ENCODE measurements around the gene SLX9. TPM values are rescaled to one million over a fixed set of nuclear protein-coding genes. Genes with fewer than 3 reads are reported as not detected.

Gene SLX9
- 10 to 100 TPM; 17.8 to 46.4 (median 20.6) TPM for total RNA-seq
- polyA plus RNA-seq = 10 to 100 TPM; 13.2 to 14.9 TPM
- total RNA-seq = 7.3 reads per million, percentile 30 among the genes with 10 or more reads in this experiment

GRCh38 chr21:44939532-44940115 lies at the start of gene SLX9:
TSS of gene SLX9 (plus strand) at chr21:44940029. CDS start at chr21:44940058, 29 bp downstream.
- H3K4me1 Mint-ChIP-seq = peaks cover 30 to 55% (median 45%) of the 10 kb centered on the region in 7 donors
- intact Hi-C loops (cut with micrococcal nuclease) = loop anchor here (1.0 to 10.0 kb wide), 5 partner anchors 12 to 925 kb away; partner anchors contain the start of gene TRAPPC10 (in 1 of the 2)
- CTCF ChIA-PET = interaction anchor here (0.6 to 1.0 kb wide), 2 partner anchors 10 to 111 kb away, joined by 3 to 4 read pairs; no protein-coding TSS in a partner anchor

DNA sequence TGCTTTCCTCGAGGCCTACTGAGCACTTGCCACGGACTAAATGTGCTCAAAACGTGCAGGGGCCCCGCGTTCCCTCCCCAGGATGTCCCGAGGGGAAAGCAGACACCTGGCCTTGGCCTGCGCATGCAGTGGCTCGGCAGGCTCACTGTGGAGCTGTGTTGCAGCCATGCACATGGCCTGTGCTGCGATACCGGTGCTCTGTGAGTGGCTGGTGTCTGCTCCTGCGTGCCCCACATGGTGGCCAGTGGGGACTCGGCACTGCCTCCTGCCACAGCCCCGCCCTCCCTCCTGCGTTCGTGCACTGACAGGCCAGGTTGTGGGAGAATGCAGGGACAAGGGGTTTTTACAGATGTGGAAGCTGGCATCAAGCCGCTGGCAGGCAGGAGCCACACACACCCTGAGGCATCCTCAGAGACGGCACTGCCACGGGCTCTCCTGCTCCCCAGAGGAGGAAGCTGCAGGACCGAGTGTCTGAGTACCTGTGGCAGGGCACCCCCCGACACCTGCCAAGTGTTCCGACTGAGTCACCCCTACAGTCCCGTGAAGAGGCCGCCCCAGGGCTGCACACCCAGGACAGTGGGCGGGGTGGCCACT lies 49.4 kb upstream of the SLX9 start:
- H3K27ac Mint-ChIP-seq = peak overlapping the region in 4 of 9 donors; percentile 53 to 89 (median 64)
- Histone ChIP-seq H3K4me1 (ENCODE audit: control insufficient read depth in 2 of 2, insufficient read depth in 2 of 2, low read length in 2 of 2) (peaks cover 7 to 11% of the 10 kb centered on the region in 2 donors), H3K27me3 (ENCODE audit: control insufficient read depth in 2 of 2, insufficient read depth in 2 of 2, low read length in 2 of 2) (no peaks in the 10 kb centered on the region), H3K4me3 (ENCODE audit: low read length) (no peak overlapping the region), H3K9me3 (ENCODE audit: control insufficient read depth in 2 of 3, low read length in 3 of 3) (no peaks in the 10 kb centered on the region), H3K27ac (ENCODE audit: low read depth, low read length) (no peak overlapping the region), H3K36me3 (ENCODE audit: control insufficient read depth in 2 of 3, insufficient read depth in 3 of 3, low read length in 3 of 3) (peaks cover 0 to 93% (median 27%) of the 10 kb centered on the region in 3 experiments)
- intact Hi-C loops (cut with micrococcal nuclease) = loop anchor here in 1 of 2 donors (5.0 kb wide), 1 partner anchor 88 kb away; the partner anchor contains the start of gene UBE2G2
- H3K27me3 Mint-ChIP-seq = no peaks in the 10 kb centered on the region
- ATAC-seq = no peak
- CTCF ChIA-PET = interaction anchor here (8.4 kb wide), 1 partner anchor 43 kb away, joined by 95 read pairs; no protein-coding TSS in a partner anchor
- H3K4me3 Mint-ChIP-seq = no peak overlapping the region
- peaks cover 0 to 16% (median 5%) of the 10 kb centered on the region in 5 donors for H3K36me3 Mint-ChIP-seq
- H3K9me3 Mint-ChIP-seq = no peaks in the 10 kb centered on the region
- POLR2A ChIA-PET = interaction anchor here (1.6 to 9.2 kb wide), 3 partner anchors 9 to 39 kb away, joined by 6 to 104 read pairs (median 7); no protein-coding TSS in a partner anchor
- no peak for DNase-seq
- peaks cover 13 to 18% (median 16%) of the 10 kb centered on the region in 7 donors for H3K4me1 Mint-ChIP-seq

More at GRCh38 chr21:44939532-44940115, at the start of gene SLX9:
- peaks cover 0 to 18% (median 10%) of the 10 kb centered on the region in 3 experiments for H3K36me3 ChIP-seq (ENCODE audit: control insufficient read depth in 2 of 3, insufficient read depth in 3 of 3, low read length in 3 of 3)
- peak within 1 kb of the TSS; percentile 80 for H3K27ac ChIP-seq (ENCODE audit: low read depth, low read length)
- Mint-ChIP-seq H3K27me3 (no peaks in the 10 kb centered on the region), H3K4me3 (peak within 1 kb of the TSS; percentile 87 to 95 (median 91)), H3K27ac (peak within 1 kb of the TSS; percentile 82 to 96 (median 87)), H3K36me3 (peaks cover 0 to 7% (median 0%) of the 10 kb centered on the region in 5 donors), H3K9me3 (no peaks in the 10 kb centered on the region)
- H3K27me3 ChIP-seq (ENCODE audit: control insufficient read depth in 2 of 2, insufficient read depth in 2 of 2, low read length in 2 of 2) = no peaks in the 10 kb centered on the region
- H3K4me3 ChIP-seq (ENCODE audit: low read length) = peak within 1 kb of the TSS; percentile 83
- DNase-seq = peak; percentile 70 to 88 (median 79)
- POLR2A ChIA-PET = interaction anchor here (0.6 to 2.4 kb wide), 8 partner anchors 12 to 657 kb away, joined by 3 to 10 read pairs (median 5); partner anchors contain the start of genes PTTG1IP and UBE2G2
- no peaks in the 10 kb centered on the region for H3K9me3 ChIP-seq (ENCODE audit: control insufficient read depth in 2 of 3, low read length in 3 of 3)
- H3K4me1 ChIP-seq (ENCODE audit: control insufficient read depth in 2 of 2, insufficient read depth in 2 of 2, low read length in 2 of 2) = peaks cover 22 to 34% of the 10 kb centered on the region in 2 donors
- peak; percentile 94 for ATAC-seq

DNA sequence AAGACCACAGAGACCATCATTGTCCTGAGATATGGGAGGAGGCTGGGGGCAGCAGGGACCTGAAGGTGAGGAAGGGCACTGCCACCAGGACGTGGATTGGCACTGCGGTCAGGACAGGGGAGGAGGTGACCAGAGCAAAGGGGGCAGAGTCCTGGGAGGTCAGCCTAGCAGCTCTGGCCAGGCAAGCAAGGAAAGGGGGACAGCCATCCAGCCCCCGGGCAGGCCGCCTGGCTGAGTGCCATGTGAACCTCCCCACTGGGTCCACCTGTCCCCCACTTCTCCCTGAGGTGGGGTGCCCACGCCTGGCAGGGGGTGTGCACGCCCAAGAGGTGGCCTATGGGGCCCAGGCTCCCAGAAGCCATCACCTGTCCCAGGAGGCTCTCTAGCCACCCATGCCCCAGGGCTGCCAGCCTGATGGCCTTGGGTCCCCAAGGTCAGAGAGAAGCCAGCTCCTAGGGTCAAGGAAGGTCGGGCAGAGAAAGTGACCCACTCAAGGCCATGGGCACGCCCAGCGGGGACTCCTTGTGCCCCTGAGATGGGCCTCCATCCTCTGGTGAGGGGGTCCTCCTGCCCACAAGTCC lies 48.8 kb upstream of the SLX9 start:
- H3K4me3 ChIP-seq (ENCODE audit: low read length) = no peak overlapping the region
- H3K27me3 ChIP-seq (ENCODE audit: control insufficient read depth in 2 of 2, insufficient read depth in 2 of 2, low read length in 2 of 2) = no peaks in the 10 kb centered on the region
- H3K9me3 ChIP-seq (ENCODE audit: control insufficient read depth in 2 of 3, low read length in 3 of 3) = no peaks in the 10 kb centered on the region
- ATAC-seq (no peak), DNase-seq (no peak)
- H3K27ac Mint-ChIP-seq = peak overlapping the region in 4 of 9 donors; percentile 53 to 89 (median 64)
- ChIA-PET POLR2A (interaction anchor here (1.6 to 9.2 kb wide), 3 partner anchors 10 to 39 kb away, joined by 6 to 104 read pairs (median 7); no protein-coding TSS in a partner anchor), CTCF (interaction anchor here (8.4 kb wide), 1 partner anchor 42 kb away, joined by 95 read pairs; no protein-coding TSS in a partner anchor)
- H3K4me3 Mint-ChIP-seq = no peak overlapping the region
- H3K27ac ChIP-seq (ENCODE audit: low read depth, low read length) = peak overlapping the region; percentile 21
- peaks cover 7 to 11% of the 10 kb centered on the region in 2 donors for H3K4me1 ChIP-seq (ENCODE audit: control insufficient read depth in 2 of 2, insufficient read depth in 2 of 2, low read length in 2 of 2)
- intact Hi-C loops (cut with micrococcal nuclease) = loop anchor here in 1 of 2 donors (5.0 kb wide), 1 partner anchor 89 kb away; the partner anchor contains the start of gene UBE2G2
- peaks cover 0 to 15% (median 7%) of the 10 kb centered on the region in 5 donors for H3K36me3 Mint-ChIP-seq
- no peaks in the 10 kb centered on the region for H3K9me3 Mint-ChIP-seq
- no peaks in the 10 kb centered on the region for H3K27me3 Mint-ChIP-seq
- H3K36me3 ChIP-seq (ENCODE audit: control insufficient read depth in 2 of 3, insufficient read depth in 3 of 3, low read length in 3 of 3) = peaks cover 0 to 89% (median 26%) of the 10 kb centered on the region in 3 experiments
- peaks cover 13 to 20% (median 17%) of the 10 kb centered on the region in 7 donors for H3K4me1 Mint-ChIP-seq

DNA sequence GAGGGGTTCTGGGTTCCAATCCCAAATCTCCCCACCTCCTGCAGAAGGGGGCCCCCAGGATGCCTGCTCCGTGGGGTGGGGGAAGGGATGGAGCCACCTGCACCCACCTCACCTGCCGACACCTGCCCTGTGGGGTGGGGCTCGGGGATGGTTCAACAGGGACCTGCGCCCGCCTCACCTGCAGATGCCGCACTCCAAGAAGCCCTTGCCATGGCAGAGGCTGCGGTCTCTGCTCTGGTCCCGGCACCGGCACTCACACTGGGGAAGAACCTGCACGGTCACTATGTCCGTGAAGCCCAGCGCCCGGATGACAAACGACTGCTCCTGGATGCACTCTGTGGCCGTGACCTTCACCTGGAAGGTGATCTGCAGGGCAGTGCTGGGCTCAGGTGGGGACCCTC lies 48.2 kb upstream of the SLX9 start:
- H3K4me3 Mint-ChIP-seq = no peak overlapping the region
- no peak for DNase-seq

DNA sequence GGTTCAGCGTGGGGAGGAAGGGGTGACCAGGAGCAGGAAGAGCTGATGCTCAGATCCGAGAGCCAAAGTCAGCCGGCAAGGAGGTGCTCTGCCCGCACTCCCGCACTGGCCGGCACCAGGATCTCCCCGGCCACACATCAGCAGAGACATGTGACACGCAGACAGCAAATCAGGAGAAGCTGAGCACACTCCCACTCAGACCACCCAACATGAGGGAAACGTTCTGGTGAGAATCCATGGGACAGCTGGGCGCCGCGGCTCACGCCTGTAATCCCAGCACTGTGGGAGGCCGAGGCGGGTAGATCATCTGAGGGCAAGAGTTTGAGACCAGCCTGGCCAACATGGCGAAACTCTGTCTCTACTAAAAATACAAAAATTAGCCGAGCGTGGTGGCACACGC lies 47.7 kb upstream of the SLX9 start:
- H3K4me3 ChIP-seq (ENCODE audit: low read length) = no peak overlapping the region
- intact Hi-C loops (cut with micrococcal nuclease) = loop anchor here (1.0 to 5.0 kb wide), 7 partner anchors 19 to 237 kb away; partner anchors contain the start of gene UBE2G2 (in 2 of the 2)
- POLR2A ChIA-PET = interaction anchor here (0.6 to 9.2 kb wide), 9 partner anchors 8 to 45 kb away, joined by 3 to 104 read pairs (median 5); no protein-coding TSS in a partner anchor
- H3K36me3 ChIP-seq (ENCODE audit: control insufficient read depth in 2 of 3, insufficient read depth in 3 of 3, low read length in 3 of 3) = peaks cover 0 to 89% (median 30%) of the 10 kb centered on the region in 3 experiments
- H3K9me3 ChIP-seq (ENCODE audit: control insufficient read depth in 2 of 3, low read length in 3 of 3) = no peaks in the 10 kb centered on the region
- H3K4me1 ChIP-seq (ENCODE audit: control insufficient read depth in 2 of 2, insufficient read depth in 2 of 2, low read length in 2 of 2) = peaks cover 7 to 11% of the 10 kb centered on the region in 2 donors
- CTCF ChIA-PET = interaction anchor here (0.6 to 8.4 kb wide), 12 partner anchors 9 to 192 kb away, joined by 3 to 95 read pairs (median 4); partner anchors contain the start of gene UBE2G2
- H3K4me1 Mint-ChIP-seq = peaks cover 13 to 22% (median 17%) of the 10 kb centered on the region in 7 donors
- ATAC-seq (no peak), DNase-seq (no peak)
- peaks cover 0 to 12% (median 8%) of the 10 kb centered on the region in 5 donors for H3K36me3 Mint-ChIP-seq
- H3K27ac ChIP-seq (ENCODE audit: low read depth, low read length) = peak overlapping the region; percentile 21
- no peaks in the 10 kb centered on the region for H3K27me3 ChIP-seq (ENCODE audit: control insufficient read depth in 2 of 2, insufficient read depth in 2 of 2, low read length in 2 of 2)
- H3K9me3 Mint-ChIP-seq = no peaks in the 10 kb centered on the region
- peak overlapping the region in 6 of 9 donors; percentile 61 to 89 (median 79) for H3K27ac Mint-ChIP-seq
- no peak overlapping the region for H3K4me3 Mint-ChIP-seq
- H3K27me3 Mint-ChIP-seq = no peaks in the 10 kb centered on the region

More for the DNA sequence above, 48.2 kb upstream of the SLX9 start:
- no peaks in the 10 kb centered on the region for H3K27me3 ChIP-seq (ENCODE audit: control insufficient read depth in 2 of 2, insufficient read depth in 2 of 2, low read length in 2 of 2)
- no peaks in the 10 kb centered on the region for H3K9me3 Mint-ChIP-seq
- peak overlapping the region; percentile 21 for H3K27ac ChIP-seq (ENCODE audit: low read depth, low read length)
- H3K9me3 ChIP-seq (ENCODE audit: control insufficient read depth in 2 of 3, low read length in 3 of 3) = no peaks in the 10 kb centered on the region
- peaks cover 0 to 89% (median 30%) of the 10 kb centered on the region in 3 experiments for H3K36me3 ChIP-seq (ENCODE audit: control insufficient read depth in 2 of 3, insufficient read depth in 3 of 3, low read length in 3 of 3)
- intact Hi-C loops (cut with micrococcal nuclease) = loop anchor here (1.0 to 5.0 kb wide), 7 partner anchors 20 to 237 kb away; partner anchors contain the start of gene UBE2G2 (in 2 of the 2)
- no peaks in the 10 kb centered on the region for H3K27me3 Mint-ChIP-seq
- no peak for ATAC-seq
- ChIA-PET CTCF (interaction anchor here (0.6 to 8.4 kb wide), 8 partner anchors 9 to 98 kb away, joined by 3 to 95 read pairs (median 5); partner anchors contain the start of gene UBE2G2), POLR2A (interaction anchor here (0.8 to 9.2 kb wide), 8 partner anchors 8 to 38 kb away, joined by 3 to 104 read pairs (median 6); no protein-coding TSS in a partner anchor)
- H3K4me1 Mint-ChIP-seq = peaks cover 13 to 22% (median 17%) of the 10 kb centered on the region in 7 donors
- H3K36me3 Mint-ChIP-seq = peaks cover 0 to 14% (median 8%) of the 10 kb centered on the region in 5 donors
- peaks cover 7 to 11% of the 10 kb centered on the region in 2 donors for H3K4me1 ChIP-seq (ENCODE audit: control insufficient read depth in 2 of 2, insufficient read depth in 2 of 2, low read length in 2 of 2)
- H3K4me3 ChIP-seq (ENCODE audit: low read length) = no peak overlapping the region
- H3K27ac Mint-ChIP-seq = peak overlapping the region in 1 of 9 donors; percentile 48
